Ascending aorta (tissue), 2 donors: Measurements from ENCODE around the gene ERN1. TPM values are rescaled to one million over a fixed set of nuclear protein-coding genes. Genes with fewer than 3 reads are reported as not detected.

Source experiments
- DNase-seq, 2 donors: peaks; one replicate each; pipeline ENCODE4 v3.0.0-alpha.2; 2019; ENCODE audit warnings: low spot score in 2 of 2
- H3K27ac ChIP-seq, 2 donors: fragments of 200-600 bp; sonication (generic); one replicate each; pipeline ENCODE4 v1.5.1; 2016 to 2017; ENCODE audit warnings: mild to moderate bottlenecking in 1 of 2
- H3K27me3 ChIP-seq: fragments of 200-600 bp; sonication (generic); one replicate; pipeline ENCODE4 v1.5.1; 2017
- H3K36me3 ChIP-seq, 2 donors: fragments of 200-600 bp; sonication (generic); one replicate each; pipeline ENCODE4 v1.5.1; 2016
- H3K4me1 ChIP-seq, 2 donors: fragments of 200-600 bp; sonication (generic); one replicate each; pipeline ENCODE4 v1.5.1; 2016 to 2017; ENCODE audit warnings: mild to moderate bottlenecking in 1 of 2
- H3K4me3 ChIP-seq, 2 donors: fragments of 200-600 bp; sonication (generic); one replicate each; pipeline ENCODE4 v1.5.1; 2016 to 2017; ENCODE audit warnings: mild to moderate bottlenecking in 1 of 2
- H3K9me3 ChIP-seq, 2 donors: fragments of 200-600 bp; sonication (generic); one replicate each; pipeline ENCODE4 v1.5.1; 2016
- intact Hi-C: fragments of 100-400 bp; cut with DNase I; formaldehyde crosslinking; loops from one replicate; pipeline ENCODE4 v1.15.1; 2023
- total RNA-seq: library from RNA; depleted of rRNA; stranded (reverse); fragments of >200 nt; gene quantifications from one replicate; pipeline ENCODE4 v1.1.0, GENCODE V29; 2016
- TF ChIP-seq, protein P1 (sequence below), 3 experiments: fragments of 200-600 bp in 2 of 3; fragments of 450-650 bp in 1 of 3; sonication (generic) in 2 of 3; IDR thresholded peaks; one replicate each; pipeline ENCODE4 v1.5.1; 2016 to 2019; ENCODE audit warnings: antibody characterized with exemption in 3 of 3, mild to moderate bottlenecking in 1 of 3, moderate library complexity in 1 of 3

The ERN1 gene
- total RNA-seq, 1 donor from 2014 or later = 26.5 TPM

DNA sequence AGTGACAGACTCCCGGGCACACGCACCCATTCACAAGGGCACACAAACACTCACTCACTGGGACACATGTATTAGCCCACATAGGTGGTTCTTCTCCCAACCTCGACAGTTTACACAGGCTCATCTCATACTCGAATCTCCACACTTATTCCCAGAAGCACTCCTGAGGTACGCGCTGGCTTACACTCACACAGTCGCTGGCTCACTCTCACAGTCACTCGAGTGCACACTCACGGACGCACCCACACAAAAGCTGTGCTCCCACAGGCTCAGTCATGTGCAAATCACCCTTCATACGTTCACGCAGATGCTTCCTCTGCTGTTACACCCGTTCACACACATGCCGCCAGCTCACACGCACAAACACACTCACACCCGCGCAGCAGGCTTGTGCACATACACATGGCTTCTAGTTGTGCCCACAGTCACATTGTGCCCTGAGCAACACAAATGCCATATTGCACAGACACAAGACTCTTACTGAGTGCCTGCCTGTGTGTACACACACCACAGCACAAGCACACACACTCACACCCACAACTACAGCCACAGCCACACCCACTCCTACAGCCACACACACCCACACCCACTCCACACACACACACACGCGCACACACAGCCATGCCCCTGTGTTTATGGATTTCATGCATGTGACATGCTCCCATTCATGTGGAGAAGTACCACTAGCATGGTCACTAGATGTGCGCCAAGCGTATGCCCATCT is 140.2 kb downstream of the ERN1 start:
- H3K27ac ChIP-seq = no peak overlapping the region
- peaks cover 9 to 19% of the 10 kb centered on the region in 2 donors for H3K4me1 ChIP-seq
- no peaks in the 10 kb centered on the region for H3K27me3 ChIP-seq
- intact Hi-C loops = no loop called here
- no peaks in the 10 kb centered on the region for H3K9me3 ChIP-seq
- DNase-seq = no peak
- TF ChIP-seq, protein P1, sequence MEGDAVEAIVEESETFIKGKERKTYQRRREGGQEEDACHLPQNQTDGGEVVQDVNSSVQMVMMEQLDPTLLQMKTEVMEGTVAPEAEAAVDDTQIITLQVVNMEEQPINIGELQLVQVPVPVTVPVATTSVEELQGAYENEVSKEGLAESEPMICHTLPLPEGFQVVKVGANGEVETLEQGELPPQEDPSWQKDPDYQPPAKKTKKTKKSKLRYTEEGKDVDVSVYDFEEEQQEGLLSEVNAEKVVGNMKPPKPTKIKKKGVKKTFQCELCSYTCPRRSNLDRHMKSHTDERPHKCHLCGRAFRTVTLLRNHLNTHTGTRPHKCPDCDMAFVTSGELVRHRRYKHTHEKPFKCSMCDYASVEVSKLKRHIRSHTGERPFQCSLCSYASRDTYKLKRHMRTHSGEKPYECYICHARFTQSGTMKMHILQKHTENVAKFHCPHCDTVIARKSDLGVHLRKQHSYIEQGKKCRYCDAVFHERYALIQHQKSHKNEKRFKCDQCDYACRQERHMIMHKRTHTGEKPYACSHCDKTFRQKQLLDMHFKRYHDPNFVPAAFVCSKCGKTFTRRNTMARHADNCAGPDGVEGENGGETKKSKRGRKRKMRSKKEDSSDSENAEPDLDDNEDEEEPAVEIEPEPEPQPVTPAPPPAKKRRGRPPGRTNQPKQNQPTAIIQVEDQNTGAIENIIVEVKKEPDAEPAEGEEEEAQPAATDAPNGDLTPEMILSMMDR (IDR thresholded peaks at IDR 0.05) = no peak
- H3K4me3 ChIP-seq = no peak overlapping the region
- no peaks in the 10 kb centered on the region for H3K36me3 ChIP-seq

Other genes with a start within 250 kb of the ERN1 start
- not detected for gene GH2, start 248.2 kb downstream of the ERN1 start, total RNA-seq
- gene CSH1, start 233.6 kb downstream of the ERN1 start, total RNA-seq = not detected
- not detected for gene CSHL1, start 218.9 kb downstream of the ERN1 start, total RNA-seq
- not detected for gene GH1, start 211.3 kb downstream of the ERN1 start, total RNA-seq
- not detected for gene CD79B, start 197.8 kb downstream of the ERN1 start, total RNA-seq
- gene SCN4A, start 157.2 kb downstream of the ERN1 start, total RNA-seq = 1.3 TPM
- 1.5 TPM for gene PRR29, start 131.8 kb downstream of the ERN1 start, total RNA-seq
- 212 TPM for gene ICAM2, start 109.5 kb downstream of the ERN1 start, total RNA-seq
- gene TEX2, start 133.1 kb upstream of the ERN1 start, total RNA-seq = 94.6 TPM